Stimulated activated naive CD8-positive, alpha-beta T cell treated with anti-CD3 and anti-CD28 coated beads, Interleukin-15, Interleukin-2, amounts not matched to agents 100 ng/mL and 50 ng/mL, for 24 hours (primary cell): ENCODE results near the gene HINT2.
A peak's percentile ranks its signal among the peaks of the same experiment; 100 is the strongest.

Experiments
- H3K27ac Mint-ChIP-seq: one replicate; pipeline ENCODE4 v1.8.0; 2021; ENCODE audit warnings: mild to moderate bottlenecking, mixed read lengths
- H3K27me3 Mint-ChIP-seq: one replicate; pipeline ENCODE4 v1.8.0; 2021; ENCODE audit warnings: mixed read lengths
- H3K36me3 Mint-ChIP-seq: one replicate; pipeline ENCODE4 v1.8.0; 2021; ENCODE audit warnings: low read depth, mixed read lengths
- H3K4me1 Mint-ChIP-seq: one replicate; pipeline ENCODE4 v1.8.0; 2021; ENCODE audit warnings: low read depth, mixed read lengths
- H3K4me3 Mint-ChIP-seq: one replicate; pipeline ENCODE4 v1.8.0; 2021; ENCODE audit warnings: mild to moderate bottlenecking, mixed read lengths
- H3K9me3 Mint-ChIP-seq: one replicate; pipeline ENCODE4 v1.8.0; 2021; ENCODE audit warnings: mixed read lengths

HINT2 gene

DNA sequence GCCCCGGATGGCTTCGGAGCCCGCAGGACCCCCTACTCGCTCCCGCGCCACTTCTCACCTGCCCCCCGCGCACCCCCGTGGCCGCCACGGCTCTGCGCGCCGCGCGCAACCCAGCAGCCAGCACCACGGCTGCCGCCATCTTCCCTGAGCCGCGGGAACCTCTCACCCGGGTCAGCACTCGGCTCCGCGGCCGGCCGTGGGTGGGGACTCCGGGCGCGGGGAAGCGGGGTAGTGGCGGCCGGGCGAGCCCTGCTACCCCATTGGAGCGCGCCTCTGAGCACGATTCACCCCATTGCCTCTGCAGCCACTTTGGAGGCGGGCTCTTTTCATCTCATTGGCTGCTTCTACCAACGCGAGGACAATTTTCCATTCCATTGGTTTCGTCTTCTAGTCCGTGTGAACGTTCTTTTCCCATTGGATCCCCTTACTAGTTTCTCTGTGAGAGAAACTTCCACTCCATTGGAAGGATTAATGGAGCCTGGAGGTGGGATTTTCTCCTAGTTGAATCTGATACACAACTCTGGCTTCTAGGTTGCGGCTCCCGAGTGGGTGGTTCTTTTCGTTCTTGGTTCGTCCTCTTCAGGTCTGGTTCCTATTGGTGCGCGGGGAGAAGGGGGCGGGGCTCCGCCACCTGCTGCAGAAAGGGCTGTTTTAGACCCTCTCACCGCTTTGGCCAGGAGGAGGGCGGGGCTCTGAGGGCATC is at the start of gene HINT2:
TSS of gene HINT2 (minus strand) at position 202 of the 703 bp plus-strand sequence. CDS start at position 139, 63 bp downstream.
- Mint-ChIP-seq H3K36me3 (no peaks in the 10 kb centered on the region), H3K9me3 (no peaks in the 10 kb centered on the region), H3K4me1 (peaks cover 44% of the 10 kb centered on the region), H3K27me3 (no peaks in the 10 kb centered on the region), H3K4me3 (peak within 1 kb of the TSS; percentile 94), H3K27ac (peak within 1 kb of the TSS; percentile 98)

DNA sequence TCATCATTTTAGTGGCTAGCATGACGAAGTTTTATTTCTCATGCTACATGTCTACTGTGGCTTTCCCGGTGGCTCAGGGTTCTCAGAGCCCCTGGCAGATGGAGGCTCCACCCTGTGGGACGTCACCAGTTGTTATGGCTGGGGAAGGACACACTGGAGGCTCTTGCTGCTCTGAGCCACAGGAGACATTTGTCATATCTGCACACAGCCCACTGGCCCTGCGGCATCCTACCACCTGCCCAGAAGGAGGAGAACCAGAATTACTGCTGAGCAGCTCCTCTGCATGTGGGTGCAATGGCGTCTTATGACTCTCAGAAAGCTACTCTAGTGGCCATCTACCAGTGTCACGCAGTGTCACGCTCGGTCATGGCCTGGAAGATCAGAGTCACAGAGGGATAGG is 48.7 kb upstream of the HINT2 start:
- Mint-ChIP-seq H3K27me3 (peaks cover 18% of the 10 kb centered on the region), H3K9me3 (no peaks in the 10 kb centered on the region), H3K4me1 (no peaks in the 10 kb centered on the region), H3K4me3 (no peak overlapping the region), H3K36me3 (no peaks in the 10 kb centered on the region), H3K27ac (no peak overlapping the region)

DNA sequence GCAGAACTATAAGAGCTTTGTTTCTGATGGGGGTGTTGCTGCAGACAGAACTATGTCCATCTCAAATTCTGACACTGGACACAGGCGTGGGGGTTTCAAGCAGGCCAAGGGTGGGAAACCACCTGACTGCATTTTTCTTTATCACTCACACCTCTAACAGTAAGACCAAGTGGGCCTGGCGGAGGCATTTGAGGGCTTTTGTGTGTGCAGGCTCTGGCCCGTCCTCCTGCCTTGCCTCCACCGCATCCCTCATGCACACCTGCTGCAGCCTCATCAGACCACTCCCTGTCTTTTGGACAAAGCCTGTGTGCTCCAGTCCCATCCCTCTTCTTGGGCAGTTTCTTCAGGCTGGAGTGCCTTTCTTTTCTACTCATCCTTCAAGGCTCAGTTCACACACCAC is 47.5 kb upstream of the HINT2 start:
- Mint-ChIP-seq H3K27ac (no peak overlapping the region), H3K36me3 (no peaks in the 10 kb centered on the region), H3K27me3 (peaks cover 15% of the 10 kb centered on the region), H3K4me1 (no peaks in the 10 kb centered on the region), H3K4me3 (no peak overlapping the region), H3K9me3 (no peaks in the 10 kb centered on the region)

DNA sequence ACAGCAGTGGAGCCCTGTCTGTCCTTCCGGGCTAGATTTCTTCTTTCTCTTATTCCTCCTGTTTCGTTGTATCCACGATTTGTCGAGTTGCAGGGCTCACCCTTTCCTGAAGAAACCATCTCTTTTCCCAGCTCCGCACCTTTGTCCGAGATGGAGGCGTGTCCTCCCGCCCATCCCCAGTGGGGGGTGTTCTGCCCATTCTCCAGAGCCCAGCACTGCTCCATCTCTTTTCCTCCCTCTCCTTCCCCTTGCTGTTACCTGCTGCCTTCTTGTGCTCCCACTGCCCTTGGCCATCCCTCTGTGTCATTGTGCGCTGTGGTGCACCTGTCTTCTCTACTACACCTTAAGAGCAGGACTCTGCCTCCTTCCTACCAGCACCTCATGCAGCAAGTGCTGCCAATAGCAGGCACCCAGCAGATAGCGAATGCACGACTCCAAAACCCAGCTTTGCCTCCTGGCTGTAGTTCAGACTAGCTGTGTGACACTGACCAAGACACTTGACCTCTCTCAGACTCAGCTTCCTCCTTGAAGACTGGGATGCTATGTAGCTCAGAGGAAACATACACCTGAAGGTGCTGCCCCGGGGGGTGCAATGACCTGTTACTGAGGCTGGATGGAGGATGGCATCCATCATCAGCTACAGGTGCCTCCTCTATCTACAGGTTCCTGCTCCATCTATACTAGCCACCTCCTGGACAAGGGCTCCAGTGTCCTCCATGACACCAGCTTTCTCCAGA is 46.5 kb upstream of the HINT2 start:
- Mint-ChIP-seq H3K4me3 (no peak overlapping the region), H3K27me3 (peaks cover 15% of the 10 kb centered on the region), H3K27ac (no peak overlapping the region), H3K9me3 (no peaks in the 10 kb centered on the region), H3K36me3 (no peaks in the 10 kb centered on the region), H3K4me1 (no peaks in the 10 kb centered on the region)

DNA sequence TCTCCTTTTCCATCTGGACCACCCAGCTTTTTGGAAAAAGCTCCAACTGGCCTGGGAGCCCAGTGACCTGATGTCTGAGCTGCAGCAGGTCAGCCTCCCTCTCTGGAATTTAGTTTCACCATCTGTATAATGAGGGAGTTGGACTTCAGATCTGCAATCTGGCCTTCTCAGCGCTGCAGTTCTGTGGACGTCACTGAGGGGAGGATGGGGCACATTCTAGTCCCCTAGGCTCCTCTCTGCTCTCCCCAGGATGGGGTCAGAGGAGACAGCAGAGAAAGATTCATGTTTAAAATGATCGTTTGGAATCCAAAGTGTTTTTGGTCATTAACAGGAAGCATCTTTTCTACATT is 45.1 kb upstream of the HINT2 start:
- no peaks in the 10 kb centered on the region for H3K9me3 Mint-ChIP-seq
- peaks cover 15% of the 10 kb centered on the region for H3K27me3 Mint-ChIP-seq
- no peak overlapping the region for H3K4me3 Mint-ChIP-seq
- no peak overlapping the region for H3K27ac Mint-ChIP-seq
- no peaks in the 10 kb centered on the region for H3K36me3 Mint-ChIP-seq
- H3K4me1 Mint-ChIP-seq = no peaks in the 10 kb centered on the region

DNA sequence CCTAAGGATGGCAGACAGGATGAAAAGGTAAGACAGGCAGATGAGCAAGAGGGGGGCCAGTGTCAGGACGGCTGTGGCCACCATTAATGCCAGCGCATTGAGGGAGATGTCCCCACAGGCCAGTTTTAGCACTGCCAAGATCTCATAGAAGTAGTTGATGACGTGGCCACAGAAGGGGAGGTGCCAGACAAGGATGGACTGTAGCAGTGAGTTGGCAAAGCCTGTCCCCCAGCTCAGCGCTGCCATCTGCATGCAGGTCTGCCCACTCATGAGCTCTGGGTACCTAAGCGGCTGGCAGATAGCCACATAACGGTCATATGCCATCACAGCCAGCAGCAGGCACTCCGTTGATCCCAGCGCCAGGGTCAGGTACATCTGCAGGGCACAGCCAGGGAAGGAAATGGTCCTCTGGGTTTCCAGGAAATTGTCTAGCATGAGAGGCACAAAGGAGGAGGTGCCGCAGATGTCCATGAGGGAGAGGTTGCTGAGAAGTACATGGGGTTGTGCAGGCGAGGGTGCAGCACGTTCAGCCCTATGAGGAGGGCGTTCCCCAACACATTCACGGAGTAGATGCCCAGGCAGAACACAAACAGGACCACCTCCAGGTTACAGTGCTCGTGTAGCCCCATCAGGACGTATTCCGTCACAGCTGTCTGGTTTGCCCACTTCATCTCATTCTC is 44.6 kb upstream of the HINT2 start:
- Mint-ChIP-seq H3K4me3 (no peak overlapping the region), H3K27me3 (peaks cover 15% of the 10 kb centered on the region), H3K27ac (no peak overlapping the region), H3K9me3 (no peaks in the 10 kb centered on the region), H3K4me1 (no peaks in the 10 kb centered on the region), H3K36me3 (no peaks in the 10 kb centered on the region)

DNA sequence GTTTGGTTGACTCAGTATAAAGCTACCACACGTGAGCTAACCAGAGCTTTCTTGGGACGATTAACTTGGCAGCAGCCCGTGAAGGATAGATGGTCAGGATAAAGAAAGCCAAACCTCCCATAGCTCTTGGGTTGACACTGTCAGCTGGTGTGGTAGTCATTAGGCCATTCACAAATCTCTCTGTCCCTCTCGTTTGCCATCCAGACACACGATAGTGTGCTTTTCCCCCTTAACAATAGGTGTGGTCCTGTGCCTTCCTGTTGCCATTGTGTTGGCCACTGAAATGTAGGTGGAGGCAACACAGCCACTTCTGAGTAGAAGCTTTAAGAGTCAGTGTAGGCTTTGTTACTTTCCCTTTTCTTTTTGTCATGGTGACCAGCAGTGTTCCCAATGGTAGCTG is 43.6 kb upstream of the HINT2 start:
- no peak overlapping the region for H3K27ac Mint-ChIP-seq
- H3K9me3 Mint-ChIP-seq = no peaks in the 10 kb centered on the region
- peaks cover 15% of the 10 kb centered on the region for H3K27me3 Mint-ChIP-seq
- no peaks in the 10 kb centered on the region for H3K4me1 Mint-ChIP-seq
- H3K4me3 Mint-ChIP-seq = no peak overlapping the region
- H3K36me3 Mint-ChIP-seq = no peaks in the 10 kb centered on the region

DNA sequence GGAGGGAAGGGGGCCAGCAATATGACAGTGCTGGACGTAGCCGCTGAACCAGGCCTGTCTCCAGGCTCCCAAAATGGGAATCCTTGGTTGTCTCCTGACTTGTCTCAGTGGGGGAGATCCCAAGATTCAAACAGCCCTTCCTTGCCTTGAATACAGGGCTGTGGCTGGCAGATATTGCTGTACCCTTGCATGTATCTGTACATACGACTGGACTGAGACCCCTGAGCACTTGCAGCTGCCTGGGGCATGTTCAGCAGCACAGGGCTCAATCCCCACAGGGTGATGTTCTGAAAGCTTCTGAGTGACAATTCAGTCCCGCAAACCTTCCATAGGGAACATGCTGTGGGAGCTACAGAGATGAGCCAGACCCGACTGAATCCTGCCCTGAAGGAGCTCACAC is 42.0 kb upstream of the HINT2 start:
- H3K4me3 Mint-ChIP-seq = no peak overlapping the region
- no peaks in the 10 kb centered on the region for H3K4me1 Mint-ChIP-seq
- H3K9me3 Mint-ChIP-seq = no peaks in the 10 kb centered on the region
- H3K27ac Mint-ChIP-seq = no peak overlapping the region
- H3K27me3 Mint-ChIP-seq = peaks cover 5% of the 10 kb centered on the region
- no peaks in the 10 kb centered on the region for H3K36me3 Mint-ChIP-seq

DNA sequence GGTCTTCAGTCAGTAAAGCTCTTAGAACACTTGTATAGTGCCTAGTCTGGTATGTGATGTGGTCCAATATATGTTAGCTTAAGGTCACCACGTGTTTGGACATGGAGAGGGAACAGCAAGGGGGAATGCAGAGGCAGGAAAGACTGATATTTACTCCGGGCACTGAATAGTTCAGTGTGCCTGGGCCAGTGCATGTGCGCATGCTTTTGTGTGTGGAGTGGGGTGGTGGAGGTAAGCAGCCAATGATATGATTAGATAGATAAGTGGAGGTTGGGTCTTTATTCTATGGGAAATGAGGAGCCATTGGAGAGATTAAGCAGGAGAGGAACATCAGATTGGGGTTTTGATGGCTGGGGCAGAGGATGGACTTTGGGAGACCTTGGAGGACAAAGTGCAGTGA is 41.4 kb upstream of the HINT2 start:
- H3K4me3 Mint-ChIP-seq = no peak overlapping the region
- H3K36me3 Mint-ChIP-seq = no peaks in the 10 kb centered on the region
- H3K27me3 Mint-ChIP-seq = no peaks in the 10 kb centered on the region
- no peaks in the 10 kb centered on the region for H3K4me1 Mint-ChIP-seq
- no peaks in the 10 kb centered on the region for H3K9me3 Mint-ChIP-seq
- H3K27ac Mint-ChIP-seq = no peak overlapping the region

DNA sequence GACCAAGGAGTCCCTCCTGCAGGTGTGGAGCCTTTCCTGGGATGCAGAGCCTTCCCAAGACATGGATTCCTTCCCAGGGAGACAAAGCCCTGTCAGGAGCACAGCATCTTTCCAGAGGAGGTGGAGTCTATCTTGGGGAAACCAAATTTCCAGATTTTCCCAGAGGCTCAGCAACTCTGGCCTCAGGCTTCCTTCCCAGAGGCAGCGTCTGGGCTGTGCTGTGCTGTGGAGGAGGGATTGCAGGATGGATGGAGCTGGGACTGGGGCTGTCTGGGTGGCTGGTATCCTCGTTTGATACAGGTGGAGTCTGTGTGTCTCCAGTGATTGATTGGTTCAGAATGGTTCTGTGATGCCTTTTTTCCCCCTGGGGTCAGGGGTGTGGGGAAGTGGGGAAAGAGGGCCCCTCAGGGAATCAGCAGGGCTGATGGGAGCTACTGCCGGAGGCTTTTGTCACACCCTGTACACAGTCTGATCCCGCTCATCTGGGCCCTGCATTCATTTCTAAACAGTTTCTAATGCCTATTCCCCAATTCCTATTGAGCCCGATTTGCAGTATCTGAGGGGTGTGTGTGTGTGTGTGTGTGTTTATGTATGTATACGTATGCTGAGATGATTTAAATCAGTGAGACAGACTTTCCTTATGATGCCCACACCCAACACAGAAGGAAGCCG is 39.4 kb upstream of the HINT2 start:
- H3K27me3 Mint-ChIP-seq = no peaks in the 10 kb centered on the region
- no peak overlapping the region for H3K27ac Mint-ChIP-seq
- no peaks in the 10 kb centered on the region for H3K36me3 Mint-ChIP-seq
- H3K9me3 Mint-ChIP-seq = no peaks in the 10 kb centered on the region
- H3K4me3 Mint-ChIP-seq = no peak overlapping the region
- H3K4me1 Mint-ChIP-seq = no peaks in the 10 kb centered on the region

DNA sequence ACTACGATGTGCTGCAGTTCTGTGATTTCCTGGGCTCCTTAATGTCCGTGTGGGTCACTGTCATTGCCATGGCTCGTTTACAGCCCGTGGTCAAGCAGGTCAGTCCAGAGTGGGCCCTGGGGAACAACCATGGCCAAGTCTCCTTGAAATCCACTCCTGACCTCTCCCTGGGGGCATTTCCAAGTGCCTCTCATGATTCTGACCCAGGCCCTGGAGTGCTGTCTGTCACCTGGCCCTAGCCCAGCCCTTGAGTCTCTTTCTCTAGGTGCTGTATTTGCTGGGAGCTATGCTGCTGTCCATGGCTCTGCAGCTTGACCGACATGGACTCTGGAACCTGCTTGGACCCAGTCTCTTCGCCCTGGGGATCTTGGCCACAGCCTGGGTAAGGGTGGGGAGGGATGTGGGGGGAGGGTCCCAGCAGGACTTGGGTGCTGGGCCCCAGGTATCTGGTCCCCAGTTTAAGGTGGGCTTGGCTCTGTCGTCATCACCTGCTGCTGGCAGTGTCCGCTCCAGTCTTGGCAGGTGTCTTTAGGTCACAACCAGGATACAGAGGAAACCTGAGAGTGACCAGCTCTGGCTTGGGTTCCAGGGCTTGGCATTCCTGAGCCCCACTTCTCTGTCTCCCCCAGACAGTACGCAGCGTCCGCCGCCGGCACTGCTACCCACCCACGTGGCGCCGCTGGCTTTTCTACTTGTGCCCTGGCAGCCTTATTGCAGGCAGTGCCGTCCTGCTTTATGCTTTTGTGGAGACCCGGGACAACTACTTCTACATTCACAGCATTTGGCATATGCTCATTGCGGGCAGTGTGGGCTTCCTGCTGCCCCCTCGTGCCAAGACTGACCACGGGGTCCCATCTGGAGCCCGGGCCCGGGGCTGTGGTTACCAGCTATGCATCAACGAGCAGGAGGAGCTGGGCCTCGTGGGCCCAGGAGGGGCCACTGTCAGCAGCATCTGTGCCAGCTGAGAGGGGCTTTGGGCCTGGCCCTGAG is 38.3 kb upstream of the HINT2 start:
- Mint-ChIP-seq H3K27ac (no peak overlapping the region), H3K4me1 (peaks cover 8% of the 10 kb centered on the region), H3K4me3 (no peak overlapping the region)

DNA sequence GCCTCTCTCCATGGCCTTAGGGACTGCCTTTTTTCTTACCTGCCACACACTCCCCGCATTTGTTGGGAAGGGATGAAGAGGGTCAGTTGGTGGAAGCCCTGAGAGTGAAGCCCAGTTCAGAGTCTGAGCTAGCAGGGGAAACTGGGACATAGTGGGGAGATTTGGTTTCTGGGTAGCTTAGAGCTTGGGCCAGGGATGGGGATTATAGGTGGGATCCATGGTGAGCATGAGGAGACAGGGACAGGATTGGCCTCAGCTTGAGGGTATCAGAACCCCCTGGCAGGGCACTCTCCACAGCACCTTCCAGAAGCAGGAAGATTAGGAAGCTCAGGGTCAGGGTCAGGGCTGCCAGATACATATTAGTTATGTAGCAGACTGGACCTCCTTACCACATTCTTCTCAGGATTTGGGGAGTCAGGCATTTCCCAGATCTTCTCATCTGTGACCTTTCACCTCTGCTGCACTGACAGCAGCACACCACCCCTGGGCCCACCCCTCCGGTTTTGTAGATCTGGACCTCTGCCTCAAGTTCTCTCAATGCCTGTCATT is 37.5 kb upstream of the HINT2 start:
- peaks cover 16% of the 10 kb centered on the region for H3K4me1 Mint-ChIP-seq
- no peaks in the 10 kb centered on the region for H3K36me3 Mint-ChIP-seq

More for the DNA sequence above, 38.3 kb upstream of the HINT2 start:
- H3K27me3 Mint-ChIP-seq = no peaks in the 10 kb centered on the region
- H3K9me3 Mint-ChIP-seq = no peaks in the 10 kb centered on the region
- no peaks in the 10 kb centered on the region for H3K36me3 Mint-ChIP-seq

DNA sequence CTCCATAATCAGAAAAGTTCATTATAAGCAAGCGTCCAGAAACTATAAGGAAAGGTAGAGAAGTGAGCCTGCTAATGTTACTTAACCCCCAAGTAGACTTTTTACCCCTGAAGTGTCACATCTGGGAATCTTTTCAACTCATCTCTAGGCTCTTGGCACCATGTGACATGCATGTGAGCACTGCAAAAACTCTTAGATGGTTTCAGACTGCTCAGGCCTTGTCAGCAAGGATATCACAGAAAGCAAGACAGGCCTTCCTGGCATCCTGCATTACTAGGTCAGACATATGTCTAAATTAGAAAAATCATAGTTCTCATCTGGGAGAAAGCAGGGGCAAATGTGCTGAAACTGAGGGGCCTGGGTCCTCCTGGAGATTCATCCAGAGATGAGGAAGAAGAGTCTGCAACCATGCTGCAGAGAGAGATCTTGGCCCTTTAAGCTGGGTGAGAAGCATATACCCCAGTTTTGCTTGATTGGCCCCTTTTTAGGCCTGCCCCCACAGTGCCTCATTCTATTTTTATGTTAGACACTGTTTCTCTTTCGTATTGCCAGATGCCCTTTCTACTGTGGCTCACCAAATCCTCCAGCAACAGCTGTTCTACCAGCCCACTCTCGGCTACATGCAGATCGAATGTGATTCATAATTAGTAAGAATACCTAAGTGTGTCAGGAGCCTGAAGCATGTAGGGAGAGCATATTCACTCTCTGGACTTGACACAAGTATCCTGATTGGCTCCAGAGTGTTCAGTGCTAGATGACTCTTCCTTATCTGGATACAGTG is 33.1 kb upstream of the HINT2 start:
- peaks cover 40% of the 10 kb centered on the region for H3K4me1 Mint-ChIP-seq
- H3K9me3 Mint-ChIP-seq = no peaks in the 10 kb centered on the region
- H3K27ac Mint-ChIP-seq = peak overlapping the region; percentile 62
- no peaks in the 10 kb centered on the region for H3K27me3 Mint-ChIP-seq
- H3K36me3 Mint-ChIP-seq = no peaks in the 10 kb centered on the region
- H3K4me3 Mint-ChIP-seq = no peak overlapping the region

More for the DNA sequence above, 37.5 kb upstream of the HINT2 start:
- no peaks in the 10 kb centered on the region for H3K27me3 Mint-ChIP-seq
- H3K9me3 Mint-ChIP-seq = no peaks in the 10 kb centered on the region
- no peak overlapping the region for H3K27ac Mint-ChIP-seq
- H3K4me3 Mint-ChIP-seq = no peak overlapping the region
